Neural cell (in vitro differentiated cells): ENCODE measurements around the gene ZNF768.

Experiments used
- EP300 ChIP-seq: fragments of 450-650 bp; conservative IDR thresholded peaks from 2 replicates; pipeline ENCODE4 v1.6.1; 2014; ENCODE audit warnings: antibody characterized with exemption, mild to moderate bottlenecking, moderate library complexity; ENCODE audit not compliant: poor library complexity, severe bottlenecking
- EZH2 ChIP-seq: fragments of 200-600, 300-800 bp; shearing (Covaris generic), sonication (generic); IDR thresholded peaks from 2 replicates; pipeline ENCODE4 v1.6.1; 2014; ENCODE audit warnings: antibody characterized with exemption, low read length, borderline replicate concordance, mild to moderate bottlenecking; ENCODE audit not compliant: insufficient read depth, poor library complexity, severe bottlenecking
- POLR2AphosphoS5 ChIP-seq: IDR thresholded peaks from 2 replicates; pipeline ENCODE4 v1.6.1; 2012
- RAD21 ChIP-seq: fragments of 450-650 bp; conservative IDR thresholded peaks from 2 replicates; pipeline ENCODE4 v1.6.1; 2014; ENCODE audit warnings: antibody characterized with exemption, mild to moderate bottlenecking, moderate library complexity
- SMC3 ChIP-seq: fragments of 450-650 bp; conservative IDR thresholded peaks from 2 replicates; pipeline ENCODE4 v1.6.1; 2014; ENCODE audit warnings: antibody characterized with exemption, mild to moderate bottlenecking, moderate library complexity; ENCODE audit not compliant: poor library complexity
- TAF1 ChIP-seq: IDR thresholded peaks from 2 replicates; pipeline ENCODE4 v1.6.1; 2012; ENCODE audit warnings: low read depth
- TF ChIP-seq, protein P1 (sequence below): fragments of 450-650 bp; IDR thresholded peaks from 2 replicates; pipeline ENCODE4 v1.5.1; 2014; ENCODE audit warnings: antibody characterized with exemption, mild to moderate bottlenecking, moderate library complexity; ENCODE audit not compliant: poor library complexity, severe bottlenecking
- TF ChIP-seq, protein P2 (sequence below): IDR thresholded peaks from 2 replicates; pipeline ENCODE4 v1.6.1; 2012; ENCODE audit warnings: borderline replicate concordance

DNA sequence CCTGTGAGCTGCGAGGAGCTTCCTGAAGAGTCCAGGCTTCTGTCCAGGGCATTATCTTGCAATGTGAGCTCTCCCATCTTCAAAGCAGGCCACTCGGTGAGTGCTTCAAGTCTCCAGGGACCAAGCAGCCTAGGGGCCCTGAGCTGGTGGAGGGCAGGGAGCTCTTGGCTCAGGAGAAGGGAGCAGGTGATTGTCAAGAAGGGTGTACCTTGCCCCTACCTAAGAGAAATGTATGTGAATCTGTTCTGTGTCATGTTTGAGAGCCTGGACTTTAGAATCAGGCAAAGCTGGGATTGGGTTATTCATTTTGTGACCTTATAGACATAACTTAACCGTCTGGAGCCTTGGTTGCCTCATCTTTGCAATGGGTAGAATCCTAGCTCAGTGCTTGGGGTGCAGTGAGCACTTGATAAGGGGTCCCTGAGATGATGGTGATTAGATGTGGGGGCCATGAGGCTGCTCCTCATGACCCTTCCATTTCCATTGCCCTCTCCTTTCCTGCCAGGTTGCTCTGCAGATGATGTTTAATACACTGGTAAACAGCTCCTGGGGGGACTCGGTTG is 15.9 kb downstream of the ZNF768 start:
- TF ChIP-seq, protein P1, sequence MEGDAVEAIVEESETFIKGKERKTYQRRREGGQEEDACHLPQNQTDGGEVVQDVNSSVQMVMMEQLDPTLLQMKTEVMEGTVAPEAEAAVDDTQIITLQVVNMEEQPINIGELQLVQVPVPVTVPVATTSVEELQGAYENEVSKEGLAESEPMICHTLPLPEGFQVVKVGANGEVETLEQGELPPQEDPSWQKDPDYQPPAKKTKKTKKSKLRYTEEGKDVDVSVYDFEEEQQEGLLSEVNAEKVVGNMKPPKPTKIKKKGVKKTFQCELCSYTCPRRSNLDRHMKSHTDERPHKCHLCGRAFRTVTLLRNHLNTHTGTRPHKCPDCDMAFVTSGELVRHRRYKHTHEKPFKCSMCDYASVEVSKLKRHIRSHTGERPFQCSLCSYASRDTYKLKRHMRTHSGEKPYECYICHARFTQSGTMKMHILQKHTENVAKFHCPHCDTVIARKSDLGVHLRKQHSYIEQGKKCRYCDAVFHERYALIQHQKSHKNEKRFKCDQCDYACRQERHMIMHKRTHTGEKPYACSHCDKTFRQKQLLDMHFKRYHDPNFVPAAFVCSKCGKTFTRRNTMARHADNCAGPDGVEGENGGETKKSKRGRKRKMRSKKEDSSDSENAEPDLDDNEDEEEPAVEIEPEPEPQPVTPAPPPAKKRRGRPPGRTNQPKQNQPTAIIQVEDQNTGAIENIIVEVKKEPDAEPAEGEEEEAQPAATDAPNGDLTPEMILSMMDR: no peak
- no peak for TF ChIP-seq EZH2
- TF ChIP-seq SMC3: no peak
- TF ChIP-seq, protein P2, sequence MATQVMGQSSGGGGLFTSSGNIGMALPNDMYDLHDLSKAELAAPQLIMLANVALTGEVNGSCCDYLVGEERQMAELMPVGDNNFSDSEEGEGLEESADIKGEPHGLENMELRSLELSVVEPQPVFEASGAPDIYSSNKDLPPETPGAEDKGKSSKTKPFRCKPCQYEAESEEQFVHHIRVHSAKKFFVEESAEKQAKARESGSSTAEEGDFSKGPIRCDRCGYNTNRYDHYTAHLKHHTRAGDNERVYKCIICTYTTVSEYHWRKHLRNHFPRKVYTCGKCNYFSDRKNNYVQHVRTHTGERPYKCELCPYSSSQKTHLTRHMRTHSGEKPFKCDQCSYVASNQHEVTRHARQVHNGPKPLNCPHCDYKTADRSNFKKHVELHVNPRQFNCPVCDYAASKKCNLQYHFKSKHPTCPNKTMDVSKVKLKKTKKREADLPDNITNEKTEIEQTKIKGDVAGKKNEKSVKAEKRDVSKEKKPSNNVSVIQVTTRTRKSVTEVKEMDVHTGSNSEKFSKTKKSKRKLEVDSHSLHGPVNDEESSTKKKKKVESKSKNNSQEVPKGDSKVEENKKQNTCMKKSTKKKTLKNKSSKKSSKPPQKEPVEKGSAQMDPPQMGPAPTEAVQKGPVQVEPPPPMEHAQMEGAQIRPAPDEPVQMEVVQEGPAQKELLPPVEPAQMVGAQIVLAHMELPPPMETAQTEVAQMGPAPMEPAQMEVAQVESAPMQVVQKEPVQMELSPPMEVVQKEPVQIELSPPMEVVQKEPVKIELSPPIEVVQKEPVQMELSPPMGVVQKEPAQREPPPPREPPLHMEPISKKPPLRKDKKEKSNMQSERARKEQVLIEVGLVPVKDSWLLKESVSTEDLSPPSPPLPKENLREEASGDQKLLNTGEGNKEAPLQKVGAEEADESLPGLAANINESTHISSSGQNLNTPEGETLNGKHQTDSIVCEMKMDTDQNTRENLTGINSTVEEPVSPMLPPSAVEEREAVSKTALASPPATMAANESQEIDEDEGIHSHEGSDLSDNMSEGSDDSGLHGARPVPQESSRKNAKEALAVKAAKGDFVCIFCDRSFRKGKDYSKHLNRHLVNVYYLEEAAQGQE: no peak
- no peak for TF ChIP-seq POLR2AphosphoS5
- no peak for TF ChIP-seq RAD21
- no peak for TF ChIP-seq TAF1
- TF ChIP-seq EP300: no peak
